Stimulated activated naive CD4-positive, alpha-beta T cell treated with Interleukin-2 at 50 U/mL for 16 hours (primary cell): ENCODE results near the gene CGNL1.

Source experiments
- DNase-seq: peaks from one replicate; lab custom pipeline; 2025; lab: John Stamatoyannopoulos, UW

Gene CGNL1, protein sequence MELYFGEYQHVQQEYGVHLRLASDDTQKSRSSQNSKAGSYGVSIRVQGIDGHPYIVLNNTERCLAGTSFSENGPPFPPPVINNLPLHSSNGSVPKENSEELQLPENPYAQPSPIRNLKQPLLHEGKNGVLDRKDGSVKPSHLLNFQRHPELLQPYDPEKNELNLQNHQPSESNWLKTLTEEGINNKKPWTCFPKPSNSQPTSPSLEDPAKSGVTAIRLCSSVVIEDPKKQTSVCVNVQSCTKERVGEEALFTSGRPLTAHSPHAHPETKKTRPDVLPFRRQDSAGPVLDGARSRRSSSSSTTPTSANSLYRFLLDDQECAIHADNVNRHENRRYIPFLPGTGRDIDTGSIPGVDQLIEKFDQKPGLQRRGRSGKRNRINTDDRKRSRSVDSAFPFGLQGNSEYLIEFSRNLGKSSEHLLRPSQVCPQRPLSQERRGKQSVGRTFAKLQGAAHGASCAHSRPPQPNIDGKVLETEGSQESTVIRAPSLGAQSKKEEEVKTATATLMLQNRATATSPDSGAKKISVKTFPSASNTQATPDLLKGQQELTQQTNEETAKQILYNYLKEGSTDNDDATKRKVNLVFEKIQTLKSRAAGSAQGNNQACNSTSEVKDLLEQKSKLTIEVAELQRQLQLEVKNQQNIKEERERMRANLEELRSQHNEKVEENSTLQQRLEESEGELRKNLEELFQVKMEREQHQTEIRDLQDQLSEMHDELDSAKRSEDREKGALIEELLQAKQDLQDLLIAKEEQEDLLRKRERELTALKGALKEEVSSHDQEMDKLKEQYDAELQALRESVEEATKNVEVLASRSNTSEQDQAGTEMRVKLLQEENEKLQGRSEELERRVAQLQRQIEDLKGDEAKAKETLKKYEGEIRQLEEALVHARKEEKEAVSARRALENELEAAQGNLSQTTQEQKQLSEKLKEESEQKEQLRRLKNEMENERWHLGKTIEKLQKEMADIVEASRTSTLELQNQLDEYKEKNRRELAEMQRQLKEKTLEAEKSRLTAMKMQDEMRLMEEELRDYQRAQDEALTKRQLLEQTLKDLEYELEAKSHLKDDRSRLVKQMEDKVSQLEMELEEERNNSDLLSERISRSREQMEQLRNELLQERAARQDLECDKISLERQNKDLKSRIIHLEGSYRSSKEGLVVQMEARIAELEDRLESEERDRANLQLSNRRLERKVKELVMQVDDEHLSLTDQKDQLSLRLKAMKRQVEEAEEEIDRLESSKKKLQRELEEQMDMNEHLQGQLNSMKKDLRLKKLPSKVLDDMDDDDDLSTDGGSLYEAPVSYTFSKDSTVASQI

DNA sequence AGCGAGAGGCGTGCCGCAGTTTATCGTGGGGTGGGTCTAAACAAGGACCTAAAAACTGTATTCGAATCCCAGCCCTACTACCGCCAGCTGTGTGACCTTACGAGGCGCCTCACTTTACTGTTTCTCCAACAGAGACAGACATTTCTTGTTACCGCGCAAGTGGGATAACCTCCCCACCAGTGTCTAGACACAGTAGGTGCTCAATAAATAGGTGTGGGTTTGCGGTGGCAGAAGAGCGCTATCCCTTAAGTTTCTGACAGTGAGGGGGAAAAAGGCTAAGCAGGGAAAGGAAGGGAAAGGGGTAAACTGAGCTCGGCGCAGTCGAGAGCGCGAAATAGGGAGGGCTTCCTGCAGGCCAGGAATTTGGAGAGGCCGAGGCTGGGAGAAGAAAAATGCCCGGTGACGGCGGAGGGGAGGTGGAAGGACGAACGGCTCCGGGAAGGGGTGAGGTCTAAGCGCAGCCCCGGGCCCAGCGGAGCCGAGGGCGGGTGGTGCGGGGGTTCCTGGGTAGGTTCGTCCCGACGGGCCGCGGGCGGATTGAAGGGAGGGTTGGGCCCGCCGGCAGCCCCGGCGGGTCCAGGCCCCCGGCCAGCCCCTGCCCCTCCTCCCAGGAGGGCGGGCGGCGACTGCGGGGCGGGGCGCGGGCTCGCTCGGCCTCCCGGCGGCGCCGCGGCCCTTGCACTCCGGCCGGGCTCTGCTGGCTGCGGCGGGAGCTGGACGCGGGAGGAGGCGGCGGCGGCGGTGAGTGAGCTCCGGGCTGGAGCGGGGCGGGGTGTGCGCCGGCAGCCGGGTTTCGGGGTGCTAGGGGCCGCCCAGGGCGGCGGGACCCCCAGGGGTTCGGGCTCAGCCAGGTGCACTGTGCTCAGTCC, at the start of gene CGNL1:
Gene CGNL1 (plus strand): TSS at position 679 of the 869 bp plus-strand sequence. CDS start 61,495 bp downstream, outside the sequence.
- DNase-seq: no peak

DNA sequence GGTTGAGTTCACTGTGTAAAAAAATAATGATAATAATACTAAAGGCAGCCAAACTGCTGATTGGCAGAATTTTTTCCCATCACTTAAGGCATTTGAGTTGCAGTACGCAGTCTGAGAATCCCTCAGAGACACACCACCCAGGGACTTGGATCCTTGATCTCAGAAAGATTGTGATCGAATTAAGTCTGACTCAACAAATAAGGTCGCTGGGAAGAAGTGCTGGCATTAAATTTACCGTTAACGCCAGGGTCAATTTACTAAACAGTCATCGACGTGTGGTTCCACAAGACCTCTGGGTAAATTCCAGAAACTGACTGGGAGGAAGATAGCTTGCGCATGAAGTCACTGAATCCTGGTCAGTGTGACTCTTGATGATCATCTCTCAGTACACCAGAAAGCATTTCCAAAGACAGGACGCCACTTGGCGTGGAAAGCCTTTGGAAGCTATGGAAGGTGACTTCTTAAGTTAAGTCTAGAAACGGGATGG, 48.3 kb upstream of the CGNL1 start:
- DNase-seq: no peak

DNA sequence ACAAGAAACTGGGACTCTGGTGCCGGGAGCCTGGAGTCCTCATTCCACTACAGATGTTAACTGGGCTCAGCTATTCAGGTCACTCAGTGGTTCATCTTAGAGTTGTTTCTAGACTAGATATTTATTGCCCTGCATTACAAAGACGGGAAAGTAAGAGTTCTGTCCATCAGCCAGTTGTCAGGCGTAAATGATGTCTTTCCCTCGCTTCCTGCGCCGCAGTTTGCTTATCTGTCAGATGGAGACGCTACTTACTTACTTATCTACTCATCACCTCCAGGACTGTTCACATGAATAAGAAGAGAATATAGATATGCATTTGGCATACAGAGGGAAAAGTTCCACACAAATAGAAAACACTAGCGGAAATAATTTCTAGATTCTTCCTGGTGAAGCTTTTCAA, 47.8 kb upstream of the CGNL1 start:
- DNase-seq: no peak

DNA sequence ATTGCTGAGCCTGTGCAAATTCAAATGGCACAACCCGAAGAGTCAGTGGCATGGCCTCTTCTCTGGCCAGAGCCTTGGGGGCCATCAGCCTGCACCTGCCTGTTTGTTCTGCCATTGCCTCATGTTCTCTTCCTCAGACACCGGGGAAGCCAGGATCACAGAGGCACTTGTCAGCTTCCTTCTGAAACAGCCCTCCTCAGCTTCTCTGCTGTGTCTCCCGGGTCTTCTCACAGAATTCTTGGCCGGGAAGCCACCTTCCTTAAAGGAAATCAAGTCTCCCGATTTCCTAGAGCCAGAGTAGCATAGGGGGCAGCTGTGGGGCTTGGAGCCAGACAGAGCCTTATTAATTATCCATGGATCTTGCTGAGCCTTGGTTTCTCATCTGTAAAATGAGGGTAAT, 47.4 kb upstream of the CGNL1 start:
- DNase-seq: no peak

DNA sequence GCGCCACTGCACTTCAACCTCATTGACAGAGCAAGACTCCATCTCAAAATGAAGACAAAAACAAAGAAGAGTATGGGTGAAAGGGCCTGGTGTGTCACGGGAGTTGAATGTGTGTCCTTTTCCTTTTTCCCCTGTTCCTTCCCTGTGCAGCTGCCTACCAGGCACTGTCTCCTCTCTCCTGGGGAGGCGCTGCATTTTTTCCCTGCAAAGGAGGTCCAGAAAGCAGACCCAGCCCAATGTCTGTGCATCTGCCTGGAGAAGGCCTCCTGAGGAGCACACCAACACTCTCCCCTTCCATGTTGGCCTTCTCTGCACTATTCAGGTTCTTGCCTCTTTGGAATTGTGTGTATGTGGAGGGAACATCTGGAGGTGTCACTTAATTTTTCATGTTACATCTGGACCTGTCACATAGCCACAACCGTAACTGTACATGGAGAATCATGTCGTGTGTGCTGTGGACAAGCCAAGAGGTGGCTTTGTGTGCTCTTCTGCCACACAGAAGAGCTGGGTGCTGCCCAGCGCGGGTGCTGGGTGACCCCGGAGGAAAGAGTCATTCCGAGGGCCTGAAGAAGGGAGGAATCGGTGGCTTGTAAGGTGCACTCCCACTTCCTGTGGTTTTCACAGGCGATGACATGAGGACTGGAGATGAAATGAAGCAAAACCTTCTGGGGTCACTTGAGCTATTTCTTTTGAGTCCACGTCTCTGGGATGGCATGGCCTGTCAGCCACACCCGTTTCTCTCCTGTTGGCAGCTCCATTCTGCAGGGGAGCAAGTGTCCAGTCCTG, 46.5 kb upstream of the CGNL1 start:
- DNase-seq: no peak

DNA sequence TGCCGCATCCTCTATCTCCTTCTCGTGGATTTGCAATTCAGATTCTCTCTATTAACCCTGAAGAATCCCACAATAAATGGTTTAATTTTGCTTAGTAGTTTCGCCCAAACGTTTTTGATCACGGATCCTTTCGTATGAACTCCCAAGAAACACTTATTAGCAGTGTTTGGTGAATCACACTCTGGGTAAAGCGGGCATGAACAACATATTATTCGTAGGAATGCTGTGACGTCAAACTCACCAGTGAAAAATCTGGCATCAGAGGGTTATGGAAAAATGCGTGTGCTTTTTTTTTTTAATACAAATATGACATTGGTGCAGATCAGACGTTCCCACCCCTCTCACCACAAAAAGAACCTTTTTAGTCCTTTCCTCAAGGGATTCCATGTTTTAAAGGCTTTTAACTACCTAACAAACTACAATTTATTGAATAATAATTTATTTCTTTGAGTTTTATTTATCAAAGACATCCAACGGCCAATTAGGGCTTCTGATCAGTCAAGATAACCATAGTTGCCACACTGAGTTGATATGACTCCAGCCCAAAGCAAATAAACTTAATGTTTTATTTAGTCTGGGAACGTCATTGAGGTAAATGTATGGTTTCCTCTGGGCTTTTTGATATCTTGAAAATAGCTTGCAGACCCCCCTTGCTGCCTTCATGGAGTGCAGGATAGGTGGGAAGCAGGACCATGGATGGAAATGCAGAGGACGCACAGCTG, 45.5 kb upstream of the CGNL1 start:
- no peak for DNase-seq

DNA sequence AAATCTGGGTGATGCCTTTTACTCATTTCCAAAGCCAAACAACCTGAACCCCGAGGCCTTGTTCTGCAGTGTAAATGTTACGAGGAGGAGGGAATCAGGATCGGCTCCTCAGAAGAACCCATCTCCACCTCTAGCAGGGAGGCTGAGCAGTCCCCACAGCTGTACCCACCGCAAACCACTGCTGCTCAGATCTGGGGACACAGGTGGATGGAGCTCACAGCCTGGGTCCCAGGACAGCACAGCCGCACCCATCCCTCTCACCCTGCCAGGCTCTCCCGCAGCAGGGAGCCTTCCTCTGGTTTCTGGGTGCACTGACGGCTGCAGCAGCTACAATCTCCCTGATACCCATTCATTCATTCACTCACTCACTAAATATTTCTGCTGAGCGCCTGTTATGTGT, 44.0 kb upstream of the CGNL1 start:
- no peak for DNase-seq

DNA sequence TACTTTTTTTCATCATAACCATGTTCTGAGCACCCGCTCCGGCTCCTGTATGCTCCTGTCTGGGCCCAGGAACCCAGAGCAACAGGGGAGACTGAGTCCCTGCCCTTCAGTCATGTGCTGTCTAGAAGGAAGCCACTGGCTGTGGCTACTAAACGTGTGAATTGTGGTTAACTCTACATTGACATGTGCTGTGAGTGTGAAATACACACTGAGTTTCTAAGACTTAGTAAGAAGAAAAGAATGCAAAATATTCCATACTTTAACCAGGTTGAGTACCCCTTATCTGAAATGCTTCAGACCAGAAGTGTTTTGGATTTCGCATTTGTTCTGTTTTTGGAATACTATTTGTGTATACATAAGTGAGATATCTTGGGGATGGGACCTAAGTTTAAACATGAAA, 42.8 kb upstream of the CGNL1 start:
- no peak for DNase-seq

DNA sequence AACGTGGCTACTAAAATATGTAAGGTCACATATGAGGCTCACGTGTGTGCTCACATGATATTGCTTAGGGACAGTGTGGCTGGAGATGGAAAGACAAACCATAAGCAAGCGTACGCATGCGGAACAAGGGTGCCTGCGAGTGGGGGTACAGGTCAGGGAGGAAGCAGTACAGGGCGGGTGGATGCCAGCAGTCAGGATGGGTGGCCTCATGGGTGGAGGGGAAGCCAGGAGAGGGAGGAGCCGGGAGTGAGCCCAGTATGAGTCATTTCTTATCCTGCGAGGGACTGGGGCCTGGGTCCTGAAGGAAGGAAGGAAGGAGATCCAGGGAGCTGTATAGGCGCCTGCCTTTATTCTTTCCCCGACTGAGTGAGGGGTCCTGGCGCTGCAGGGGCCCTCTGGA, 42.0 kb upstream of the CGNL1 start:
- no peak for DNase-seq

DNA sequence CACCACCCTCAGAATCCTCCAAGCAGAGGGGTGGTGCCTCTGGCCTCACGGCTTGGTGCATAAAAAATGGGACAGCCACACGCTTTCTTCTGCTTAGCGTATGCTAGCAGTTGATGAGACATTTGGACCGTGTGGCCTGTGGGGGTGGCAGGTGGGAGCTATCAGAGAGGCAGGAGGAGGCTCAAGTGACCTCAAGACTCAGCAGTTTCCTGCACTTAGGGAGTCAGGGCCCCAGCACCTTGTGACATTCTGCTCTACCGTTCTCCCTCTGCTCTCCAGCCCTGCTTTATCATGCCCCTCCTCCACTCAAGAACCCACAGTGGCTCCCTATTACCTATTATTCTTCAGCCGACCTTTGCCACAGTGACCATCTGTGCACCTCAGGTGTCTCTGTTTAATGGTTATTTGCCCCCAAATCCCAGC, 41.0 kb upstream of the CGNL1 start:
- no peak for DNase-seq

DNA sequence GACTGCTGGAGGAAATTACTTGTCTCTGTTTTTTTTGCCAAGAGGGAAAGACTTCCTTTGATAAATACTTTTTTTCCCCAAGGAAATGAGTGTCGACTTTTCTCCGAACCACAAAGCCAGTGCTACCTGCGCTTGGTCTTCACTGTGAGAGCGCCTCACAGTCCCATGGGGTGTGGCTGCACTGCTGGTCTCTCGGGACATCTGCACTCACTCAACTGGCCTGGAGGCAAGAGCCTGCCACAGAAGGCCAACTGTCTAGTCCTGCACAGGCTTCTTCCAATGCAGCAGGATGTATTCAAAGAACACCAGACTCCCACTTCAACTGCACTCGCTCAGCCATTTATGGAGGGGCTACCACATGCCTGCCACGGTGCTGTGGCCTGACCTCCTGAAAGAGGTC, 40.6 kb upstream of the CGNL1 start:
- no peak for DNase-seq

DNA sequence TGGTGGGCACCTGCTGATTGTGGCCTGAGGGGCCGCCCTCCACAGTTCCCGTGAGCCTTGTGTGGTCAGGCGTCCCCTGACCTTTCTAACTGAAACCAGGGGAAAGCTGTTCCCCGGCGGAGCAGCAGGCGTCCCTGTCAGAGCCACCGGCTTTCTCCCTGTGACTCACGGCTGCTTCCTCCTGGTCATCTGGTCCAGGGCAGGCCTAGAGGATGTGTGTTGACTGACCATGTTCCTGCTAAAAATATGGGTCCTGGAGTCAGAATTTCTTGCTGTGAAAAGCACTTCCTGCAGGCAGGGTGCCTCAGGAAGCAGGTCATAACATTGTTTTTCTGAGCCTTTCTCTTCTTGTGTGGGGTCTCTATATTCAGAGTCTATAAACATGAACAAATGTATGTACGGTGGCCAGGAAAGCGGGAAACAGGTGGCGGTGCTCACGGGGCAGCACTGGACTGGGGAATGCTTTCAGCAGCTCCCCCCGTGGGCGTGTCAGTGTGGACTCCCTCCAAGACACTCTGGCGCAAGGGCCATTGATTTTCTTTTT, 38.4 kb upstream of the CGNL1 start:
- no peak for DNase-seq

DNA sequence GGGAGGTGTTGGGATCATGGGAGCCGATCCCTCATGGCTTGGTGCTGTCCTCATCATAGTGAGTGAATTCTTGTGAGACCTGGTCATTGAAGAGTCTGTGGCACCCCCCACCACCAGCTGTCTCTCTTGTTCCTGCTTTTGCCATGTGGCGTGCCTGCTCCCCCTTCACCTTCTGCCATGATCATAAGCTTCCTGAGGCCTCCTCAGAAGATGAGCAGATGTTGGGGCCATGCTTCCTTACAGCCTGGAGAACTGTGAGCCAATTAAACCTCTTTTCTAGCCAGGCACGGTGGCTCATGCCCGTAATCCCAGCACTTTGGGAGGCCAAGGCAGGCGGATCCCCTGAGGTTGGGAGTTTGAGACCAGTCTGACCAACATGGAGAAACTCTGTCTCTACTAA, 37.0 kb upstream of the CGNL1 start:
- DNase-seq: no peak

DNA sequence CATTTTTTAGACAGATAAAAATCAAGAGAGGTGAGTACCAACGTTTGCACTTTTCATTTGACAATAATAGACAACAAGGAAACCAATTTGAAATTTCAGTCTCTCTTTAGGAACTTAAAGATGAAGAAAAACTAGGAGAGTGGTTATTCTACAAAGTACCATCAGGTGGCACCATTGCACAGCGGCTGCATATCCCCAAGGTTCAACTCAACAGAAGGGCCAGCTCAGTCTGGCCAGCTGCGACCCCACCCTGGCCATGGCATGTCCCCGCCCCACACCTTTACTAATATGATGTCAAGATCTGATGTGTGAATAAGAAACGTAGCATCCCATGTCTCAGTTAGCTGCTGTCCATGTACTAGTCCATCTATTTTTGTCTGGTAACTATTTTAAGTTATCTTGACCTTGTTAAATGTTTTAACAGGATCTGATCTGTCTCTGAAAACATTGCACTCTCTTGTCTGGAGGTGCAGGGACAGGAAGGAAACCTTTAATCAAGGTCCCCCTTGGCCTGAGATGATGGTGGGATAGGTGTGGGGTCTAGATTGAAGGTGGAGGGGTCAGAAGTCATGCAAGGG, 35.5 kb upstream of the CGNL1 start:
- peak; percentile 12 for DNase-seq

DNA sequence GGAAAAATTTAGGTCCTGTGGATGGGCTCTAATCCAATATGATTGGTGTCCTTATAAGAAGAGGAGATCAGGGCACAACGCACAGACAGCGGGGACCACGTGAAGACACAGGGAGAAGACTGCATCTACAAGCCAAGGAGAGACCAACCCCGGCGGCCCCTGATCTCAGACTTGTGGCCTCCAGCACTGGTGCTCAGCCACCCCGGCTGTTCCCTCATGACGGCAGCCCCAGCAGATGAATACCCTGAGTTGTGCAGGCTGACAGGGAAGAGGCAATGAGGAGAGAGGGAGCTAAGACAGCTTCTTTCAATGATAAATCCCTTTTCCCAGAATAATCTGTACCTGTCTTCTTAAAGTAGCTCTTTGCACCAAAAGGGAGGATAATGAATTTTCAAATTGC, 33.3 kb upstream of the CGNL1 start:
- no peak for DNase-seq

DNA sequence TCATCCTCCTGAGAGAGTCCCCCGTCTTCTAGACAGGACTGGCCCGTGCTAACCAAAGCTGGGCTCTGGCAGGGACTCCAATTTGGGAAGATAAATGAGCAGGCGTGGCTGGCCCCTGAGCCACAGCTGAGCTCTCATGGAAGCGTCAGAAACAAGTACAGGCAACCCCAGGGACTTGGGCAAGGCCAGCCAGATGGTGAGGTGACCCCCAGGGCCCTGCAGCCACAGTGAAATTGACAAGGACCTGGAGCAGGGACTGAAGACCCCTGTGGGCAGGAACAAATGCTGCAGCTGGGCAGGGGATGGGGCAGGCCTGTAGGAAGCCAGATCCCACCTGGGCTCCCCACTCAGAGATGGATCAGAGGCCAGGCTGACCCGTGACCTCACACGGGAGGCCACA, 32.8 kb upstream of the CGNL1 start:
- DNase-seq: no peak

DNA sequence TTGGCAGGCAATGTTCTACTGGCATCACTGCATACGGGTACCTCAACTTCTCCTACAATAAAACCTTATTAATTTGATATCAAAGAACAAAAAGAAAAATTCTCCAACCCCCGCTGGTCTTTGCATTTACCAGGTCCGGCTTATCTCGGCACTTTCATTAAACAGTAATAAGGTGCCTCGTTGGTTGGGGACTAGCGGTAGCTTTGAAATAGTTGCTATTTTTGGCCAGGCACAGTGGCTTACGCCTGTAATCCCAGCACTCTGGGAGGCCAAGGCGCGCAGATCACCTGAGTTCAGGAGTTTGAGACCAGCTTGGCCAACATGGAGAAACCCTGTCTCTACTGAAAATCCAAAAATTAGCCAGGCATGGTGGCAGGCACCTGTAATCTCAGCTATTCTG, 32.0 kb upstream of the CGNL1 start:
- DNase-seq: no peak

DNA sequence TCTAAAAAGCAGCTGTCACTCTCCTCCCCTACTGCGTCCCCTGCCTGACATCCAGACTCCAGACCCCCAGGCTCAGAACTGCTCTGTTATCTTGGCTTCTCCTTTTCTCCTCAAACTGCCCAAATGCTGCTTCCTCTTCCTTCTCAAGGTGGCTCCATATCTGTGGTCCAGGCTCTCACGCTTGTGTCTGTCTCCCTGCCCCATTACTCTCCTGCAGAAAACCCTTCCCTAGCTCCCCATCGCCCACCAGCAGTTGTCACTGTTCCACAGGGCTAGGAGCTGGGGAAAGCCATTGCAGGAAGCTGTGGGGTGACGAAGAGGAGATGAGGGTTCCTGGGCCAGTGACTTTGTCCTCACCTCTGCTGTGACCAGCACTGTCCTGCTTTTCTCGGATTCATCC, 30.7 kb upstream of the CGNL1 start:
- DNase-seq: no peak

DNA sequence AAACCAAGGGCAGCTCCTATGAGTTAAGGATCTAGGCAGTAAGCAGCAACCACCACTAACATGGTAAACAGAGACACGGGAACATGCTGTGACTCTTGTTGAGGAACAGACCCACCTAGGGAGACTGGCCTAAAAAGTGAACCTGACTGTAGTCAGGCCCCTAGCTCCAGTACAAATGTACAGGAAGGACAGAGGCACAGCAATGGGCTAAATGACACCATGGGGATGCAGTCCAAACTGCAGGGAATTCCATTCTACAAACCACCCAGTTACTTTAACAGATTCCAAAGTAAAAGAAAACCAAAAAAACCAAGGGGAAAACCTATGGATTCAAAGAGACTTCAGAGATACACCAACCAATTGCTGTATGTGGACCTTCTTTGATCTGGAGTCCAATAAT, 28.2 kb upstream of the CGNL1 start:
- no peak for DNase-seq
